Right lobe of liver (tissue), 4 donors: ENCODE results near the gene SNCAIP.

Experiments
- CTCF ChIP-seq, 4 donors: fragments of 200-600 bp in 3 of 4; fragments of 450-650 bp in 1 of 4; IDR thresholded peaks; one replicate each; pipeline versions ENCODE4 v1.5.1 to v1.8.0; 2016 to 2022; ENCODE audit warnings: antibody characterized with exemption in 4 of 4, mild to moderate bottlenecking in 2 of 4
- POLR2A ChIP-seq: fragments of 450-650 bp; IDR thresholded peaks from one replicate; pipeline ENCODE4 v1.6.1; 2017; ENCODE audit warnings: antibody characterized with exemption, mild to moderate bottlenecking
- donor health status: DM: no; HTN: no; CAD: no.
- donor health status: DM: no; HTN: no; CAD: no.
- donor health status: DM: no; HTN: yes; CAD: no.

- no peak for TF ChIP-seq CTCF (IDR thresholded peaks at IDR 0.05)
- TF ChIP-seq POLR2A = no peak
Observed at GRCh38 chr5:122287101-122287500, 24.9 kb upstream of the SNCAIP start.
